Esophagus (tissue), 2 donors: Measurements from ENCODE around the gene HDHD3. TPM values are rescaled to one million over a fixed set of nuclear protein-coding genes. Genes with fewer than 3 reads are reported as not detected.
"Not testable (repeated sequence)": the region's sequence is repeated elsewhere in the genome, so short reads cannot be mapped to it uniquely, and the experiment has no call there.

Source experiments
- H3K27ac ChIP-seq, 2 donors: one replicate each; pipeline ENCODE4 v1.5.1; 2013; ENCODE audit warnings: low read depth in 2 of 2, mild to moderate bottlenecking in 2 of 2, inconsistent platforms in 1 of 2, low read length in 1 of 2, moderate library complexity in 1 of 2
- H3K27me3 ChIP-seq, 2 donors: one replicate each; pipeline ENCODE4 v1.6.1; 2013; ENCODE audit warnings: low read length in 2 of 2, control low read depth in 1 of 2, mild to moderate bottlenecking in 1 of 2; ENCODE audit not compliant: insufficient read depth in 2 of 2, control insufficient read depth in 1 of 2
- H3K36me3 ChIP-seq, 2 donors: one replicate each; pipeline ENCODE4 v1.6.1; 2013; ENCODE audit warnings: low read length in 1 of 2; ENCODE audit not compliant: control insufficient read depth in 2 of 2, insufficient read depth in 2 of 2
- H3K4me1 ChIP-seq, 2 donors: one replicate each; pipeline ENCODE4 v1.6.1; 2013; ENCODE audit warnings: low read length in 1 of 2; ENCODE audit not compliant: control insufficient read depth in 2 of 2, insufficient read depth in 2 of 2
- H3K4me3 ChIP-seq, 2 donors: one replicate each; pipeline ENCODE4 v1.5.1; 2013; ENCODE audit warnings: low read length in 2 of 2, mild to moderate bottlenecking in 2 of 2, low read depth in 1 of 2, moderate library complexity in 1 of 2
- H3K9me3 ChIP-seq, 2 donors: one replicate each; pipeline ENCODE4 v1.6.1; 2013; ENCODE audit warnings: mild to moderate bottlenecking in 2 of 2, low read depth in 1 of 2, low read length in 1 of 2, moderate library complexity in 1 of 2; ENCODE audit not compliant: control insufficient read depth in 2 of 2, insufficient read depth in 1 of 2
- WGBS, 2 donors: extraction: QIAGEN DNeasy Blood & Tissue Kit; methylation state at CpG; one replicate each; pipeline ENCODE4 v1.1.7; 2013; 5-methylcytosine and 5-hydroxymethylcytosine counted together
- polyA plus RNA-seq, 2 donors: library from polyadenylated mRNA; stranded (reverse); fragments of 200-250 nt; gene quantifications; one replicate each; pipeline ENCODE4 v1.2.3, GENCODE V29; 2013
- donor health status: healthy with polysubstance abuse.
- donor health status: Bipolar disorder and iron deficiency.

The HDHD3 gene
- polyA plus RNA-seq, 2 donors: 43.7 to 46.6 TPM

- not testable (repeated sequence) for H3K4me3 ChIP-seq, H3K4me1 ChIP-seq, H3K9me3 ChIP-seq, H3K27me3 ChIP-seq, H3K27ac ChIP-seq, H3K36me3 ChIP-seq
- WGBS, 2 donors: 64 to 79% methylated on average over 24 of the region's 24 CpGs
Measured at GRCh38 chr9:113379094-113379828, 2.5 kb upstream of the HDHD3 start.

GRCh38 chr9:113375057-113376023 lies 1.4 kb downstream of the HDHD3 start:
- 68 to 84% methylated on average over 6 of the region's 6 CpGs for WGBS, 2 donors

GRCh38 chr9:113373676-113374392 lies 3.0 kb downstream of the HDHD3 start:
- peaks cover 12 to 17% of the 10 kb centered on the region in 2 donors for H3K36me3 ChIP-seq
- H3K4me1 ChIP-seq: no peaks in the 10 kb centered on the region
- no peak overlapping the region for H3K27ac ChIP-seq
- H3K4me3 ChIP-seq: no peak overlapping the region
- no peaks in the 10 kb centered on the region for H3K9me3 ChIP-seq
- no peaks in the 10 kb centered on the region for H3K27me3 ChIP-seq
- WGBS, 2 donors: 78 to 88% methylated on average over 24 of the region's 24 CpGs

More at GRCh38 chr9:113375057-113376023, 1.4 kb downstream of the HDHD3 start:
- Histone ChIP-seq H3K4me1 (no peaks in the 10 kb centered on the region), H3K27ac (peak overlapping the region; percentile 9 to 97), H3K4me3 (peak overlapping the region in 1 of 2 donors; percentile 74), H3K9me3 (no peaks in the 10 kb centered on the region), H3K27me3 (no peaks in the 10 kb centered on the region), H3K36me3 (peaks cover 12 to 17% of the 10 kb centered on the region in 2 donors)

DNA sequence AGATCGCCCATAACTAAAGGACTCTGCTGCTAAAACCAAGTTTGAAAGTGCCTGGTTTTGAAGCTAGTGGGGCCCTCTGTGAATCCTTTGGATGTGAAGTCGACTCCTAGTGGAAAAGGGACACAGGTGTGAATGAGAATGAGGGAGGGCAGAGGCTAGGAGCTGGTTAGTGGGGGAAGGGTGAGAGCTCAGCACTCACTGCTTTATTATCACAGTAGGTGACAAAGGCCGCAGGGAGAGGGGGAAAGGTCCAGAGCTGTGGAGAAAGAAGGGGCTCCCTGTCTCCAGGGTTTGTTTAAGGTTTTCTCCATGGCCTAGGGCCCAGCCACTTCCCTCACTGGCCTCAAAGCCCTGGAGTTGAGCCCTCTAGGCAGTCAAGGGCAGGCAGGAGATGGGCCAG lies 3.5 kb downstream of the HDHD3 start:
- 64 to 68% methylated on average over 3 of the region's 3 CpGs for WGBS, 2 donors
- Histone ChIP-seq H3K9me3 (no peaks in the 10 kb centered on the region), H3K27ac (no peak overlapping the region), H3K36me3 (peaks cover 12 to 17% of the 10 kb centered on the region in 2 donors), H3K4me1 (no peaks in the 10 kb centered on the region), H3K27me3 (no peaks in the 10 kb centered on the region), H3K4me3 (no peak overlapping the region)

DNA sequence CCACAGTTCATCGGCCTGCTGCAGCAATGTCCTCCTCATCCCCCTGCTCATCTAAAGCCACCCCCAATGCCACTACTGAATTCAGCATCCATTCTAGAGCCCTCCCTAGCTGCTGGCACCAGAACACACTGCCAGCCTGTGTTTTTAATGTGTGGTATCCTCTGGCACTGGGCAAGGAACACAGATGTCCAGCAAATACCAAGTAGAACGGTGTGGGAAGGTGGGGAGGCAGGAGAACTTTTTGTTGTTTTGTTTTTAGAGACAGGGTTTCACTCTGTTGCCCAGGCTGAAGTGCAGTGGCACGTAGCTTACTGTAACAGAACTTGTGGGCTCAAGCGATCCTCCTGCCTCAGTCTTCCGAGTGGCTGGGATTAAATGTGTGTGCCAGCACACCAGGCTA lies 4.7 kb downstream of the HDHD3 start:
- Histone ChIP-seq H3K36me3 (peaks cover 12 to 17% of the 10 kb centered on the region in 2 donors), H3K9me3 (no peaks in the 10 kb centered on the region), H3K4me3 (no peak overlapping the region), H3K4me1 (no peaks in the 10 kb centered on the region), H3K27ac (no peak overlapping the region), H3K27me3 (no peaks in the 10 kb centered on the region)
- WGBS, 2 donors: 82 to 85% methylated on average over 5 of the region's 5 CpGs

- Histone ChIP-seq H3K4me1 (no peaks in the 10 kb centered on the region), H3K36me3 (peaks cover 12 to 22% of the 10 kb centered on the region in 2 donors), H3K27ac (no peak overlapping the region), H3K9me3 (no peaks in the 10 kb centered on the region), H3K4me3 (no peak overlapping the region), H3K27me3 (no peaks in the 10 kb centered on the region)
- 62 to 67% methylated on average over 8 of the region's 8 CpGs for WGBS, 2 donors
Measured at GRCh38 chr9:113370806-113371325, 5.9 kb downstream of the HDHD3 start.

- Histone ChIP-seq H3K27ac (no peak overlapping the region), H3K4me1 (no peaks in the 10 kb centered on the region), H3K9me3 (no peaks in the 10 kb centered on the region), H3K27me3 (no peaks in the 10 kb centered on the region), H3K4me3 (no peak overlapping the region), H3K36me3 (peaks cover 12 to 22% of the 10 kb centered on the region in 2 donors)
- 76 to 86% methylated on average over 11 of the region's 11 CpGs for WGBS, 2 donors
Measured at GRCh38 chr9:113369855-113370140, 7.0 kb downstream of the HDHD3 start.

DNA sequence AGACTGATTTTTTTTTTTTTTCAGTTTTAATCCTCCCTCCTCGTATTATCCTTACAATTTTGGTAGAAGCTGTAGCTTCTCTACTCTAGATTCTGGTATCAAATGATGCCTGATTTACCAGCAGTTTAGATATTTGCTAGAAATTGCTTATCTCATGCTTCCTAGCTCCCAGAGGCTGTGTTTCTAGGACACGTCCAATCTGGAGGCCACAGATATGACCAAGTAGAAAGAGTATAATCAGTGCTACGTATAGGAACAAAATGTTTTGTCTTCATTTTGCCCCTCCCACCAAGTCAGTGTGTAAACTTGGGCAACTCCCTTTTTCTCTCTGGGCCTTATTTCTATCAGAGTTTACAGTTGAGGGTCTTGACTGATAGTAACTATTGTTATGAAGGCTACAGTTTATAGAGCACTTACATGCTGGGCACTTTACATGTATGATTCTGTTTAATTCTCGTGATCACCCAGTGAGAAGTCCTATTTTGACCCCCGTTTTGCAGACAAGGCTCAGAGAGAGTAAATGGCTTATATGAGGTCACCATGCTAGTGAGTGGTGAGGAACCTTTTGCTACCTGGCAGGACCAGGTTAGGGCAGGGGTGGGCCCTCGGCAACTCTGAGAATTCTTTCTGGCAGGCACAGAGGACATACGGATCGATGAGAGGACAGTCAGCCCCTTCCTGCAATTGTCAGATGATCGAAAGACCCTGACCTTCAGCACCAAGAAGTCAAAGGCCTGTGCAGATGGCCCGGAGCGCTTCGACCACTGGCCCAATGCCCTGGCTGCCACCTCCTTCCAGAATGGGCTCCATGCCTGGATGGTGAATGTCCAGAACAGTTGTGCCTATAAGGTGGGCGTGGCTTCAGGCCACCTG lies 7.6 kb downstream of the HDHD3 start:
- no peaks in the 10 kb centered on the region for H3K27me3 ChIP-seq
- no peaks in the 10 kb centered on the region for H3K9me3 ChIP-seq
- peaks cover 12 to 20% of the 10 kb centered on the region in 2 donors for H3K36me3 ChIP-seq
- no peak overlapping the region for H3K27ac ChIP-seq
- no peaks in the 10 kb centered on the region for H3K4me1 ChIP-seq
- 71 to 84% methylated on average over 13 of the region's 13 CpGs for WGBS, 2 donors
- no peak overlapping the region for H3K4me3 ChIP-seq
